Stomach (tissue), 4 donors: ENCODE measurements around the gene ENAH.

ENCODE experiments used
- POLR2AphosphoS5 ChIP-seq, 3 donors: sonication (generic); formaldehyde crosslinking; IDR thresholded peaks; one replicate each; pipeline ENCODE4 v1.6.1; 2016; ENCODE audit warnings: antibody characterized with exemption in 3 of 3
- TF ChIP-seq, protein P1 (sequence below), 7 experiments: fragments of 450-650 bp in 4 of 7; fragments of 200-600 bp in 3 of 7; sonication (generic) in 3 of 7; IDR thresholded peaks; one replicate each; pipeline ENCODE4 v1.5.1; 2016 to 2019; ENCODE audit warnings: antibody characterized with exemption in 7 of 7, control low read depth in 2 of 7, mild to moderate bottlenecking in 1 of 7

DNA sequence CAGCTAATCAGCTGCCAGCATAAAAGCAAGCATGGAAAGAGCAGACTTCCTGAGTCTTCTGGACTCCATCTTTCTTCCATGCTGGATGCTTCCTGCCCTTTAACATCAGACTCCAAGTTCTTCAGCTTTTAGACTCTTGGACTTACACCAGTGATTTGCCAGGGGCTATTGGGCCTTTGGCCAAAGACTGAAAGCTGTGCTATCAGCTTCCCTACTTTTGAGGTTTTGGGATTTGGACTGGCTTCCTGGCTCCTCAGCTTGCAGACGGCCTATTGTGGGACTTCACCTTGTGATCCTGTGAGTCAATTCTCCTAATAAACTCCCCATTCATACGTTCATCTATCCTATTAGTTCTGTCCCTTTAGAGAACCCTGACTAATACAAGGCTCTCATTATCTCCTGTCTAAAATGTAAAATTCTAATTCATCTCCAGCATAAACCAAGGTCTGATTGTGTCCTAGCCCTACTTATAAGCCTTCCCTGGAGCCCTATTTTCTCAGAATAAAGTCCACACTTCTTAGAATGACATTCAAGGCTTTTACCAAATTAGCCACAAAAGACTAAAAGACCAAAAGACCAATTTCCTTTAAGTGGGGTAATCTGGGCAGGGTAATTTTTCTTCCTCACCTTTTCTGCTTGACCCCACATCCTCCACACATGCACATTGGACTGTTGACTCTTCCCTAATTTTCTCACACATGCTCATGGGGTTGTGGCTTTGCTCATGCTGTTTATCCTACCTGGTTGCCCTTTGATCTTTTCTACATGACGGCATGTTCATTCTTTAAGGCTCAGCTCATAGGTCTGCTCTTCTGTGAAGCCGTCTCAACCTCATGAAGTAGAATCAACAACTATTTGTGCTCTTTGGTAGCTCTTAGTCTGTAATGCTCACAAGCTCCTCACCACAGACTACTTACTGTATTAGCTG is 18.1 kb upstream of the ENAH start:
- TF ChIP-seq POLR2AphosphoS5 (IDR thresholded peaks at IDR 0.05), result no peak
- TF ChIP-seq, protein P1, sequence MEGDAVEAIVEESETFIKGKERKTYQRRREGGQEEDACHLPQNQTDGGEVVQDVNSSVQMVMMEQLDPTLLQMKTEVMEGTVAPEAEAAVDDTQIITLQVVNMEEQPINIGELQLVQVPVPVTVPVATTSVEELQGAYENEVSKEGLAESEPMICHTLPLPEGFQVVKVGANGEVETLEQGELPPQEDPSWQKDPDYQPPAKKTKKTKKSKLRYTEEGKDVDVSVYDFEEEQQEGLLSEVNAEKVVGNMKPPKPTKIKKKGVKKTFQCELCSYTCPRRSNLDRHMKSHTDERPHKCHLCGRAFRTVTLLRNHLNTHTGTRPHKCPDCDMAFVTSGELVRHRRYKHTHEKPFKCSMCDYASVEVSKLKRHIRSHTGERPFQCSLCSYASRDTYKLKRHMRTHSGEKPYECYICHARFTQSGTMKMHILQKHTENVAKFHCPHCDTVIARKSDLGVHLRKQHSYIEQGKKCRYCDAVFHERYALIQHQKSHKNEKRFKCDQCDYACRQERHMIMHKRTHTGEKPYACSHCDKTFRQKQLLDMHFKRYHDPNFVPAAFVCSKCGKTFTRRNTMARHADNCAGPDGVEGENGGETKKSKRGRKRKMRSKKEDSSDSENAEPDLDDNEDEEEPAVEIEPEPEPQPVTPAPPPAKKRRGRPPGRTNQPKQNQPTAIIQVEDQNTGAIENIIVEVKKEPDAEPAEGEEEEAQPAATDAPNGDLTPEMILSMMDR (IDR thresholded peaks at IDR 0.05), result no peak
